ENCODE measurements around the gene UBR1. TPM values are rescaled to one million over a fixed set of nuclear protein-coding genes. Genes with fewer than 3 reads are reported as not detected.

UBR1 gene
- total RNA-seq (2014; rRNA removed; shearing (Covaris generic)) (16.2 and 19.6 TPM in 2 replicates), polyA plus RNA-seq (2016; fragmentation: Nextera tagmentation; extraction: Ambion mirVana) (12.4 and 17.2 TPM in 2 replicates)
- long read RNA-seq, partial matches to known transcripts: 3 of 3 reads
- long read RNA-seq, other reads (novel, unspliced or antisense): 0 of 3 reads

GRCh38 chr15:43105778-43106485 is at the start of gene UBR1:
Gene UBR1 (minus strand): TSS chr15:43106038. CDS start chr15:43106022, 16 bp downstream.
- Histone ChIP-seq H3K27me3 (ENCODE audit: insufficient read depth) (no peaks in the 10 kb centered on the region), H3K4me3 (peak within 1 kb of the TSS; percentile 89), H3F3A (replicated peaks; ENCODE audit: low read depth) (no peaks in the 10 kb centered on the region), H3K79me2 (replicated peaks; ENCODE audit: insufficient read depth) (peaks cover 47% of the 10 kb centered on the region), H3K4me2 (peak within 1 kb of the TSS; percentile 90), H3K9me2 (ENCODE audit: insufficient read depth) (no peaks in the 10 kb centered on the region), H2AFZ (peak within 1 kb of the TSS; percentile 84), H4K20me1 (replicated peaks; ENCODE audit: insufficient read depth) (no peaks in the 10 kb centered on the region; the same call in 1 of the 2 replicates), H3K4me1 (ENCODE audit: insufficient read depth) (peaks cover 5% of the 10 kb centered on the region), H3K36me3 (ENCODE audit: insufficient read depth) (no peaks in the 10 kb centered on the region), H3K27ac (ENCODE audit: low read depth) (peak within 1 kb of the TSS; percentile 33; the same call in 1 of the 2 replicates)
- Mint-ChIP-seq H3K4me3 (peak within 1 kb of the TSS; percentile 95), H3K36me3 (ENCODE audit: low read depth) (peaks cover 13% of the 10 kb centered on the region; the same call in 2 of the 3 replicates), H3K27me3 (ENCODE audit: insufficient read depth, low read depth, poor library complexity) (peaks cover 6% of the 10 kb centered on the region), H3K27ac (peak within 1 kb of the TSS; percentile 95), H3K4me1 (peaks cover 4% of the 10 kb centered on the region; the same call in 1 of the 3 replicates), H3K9me3 (no peaks in the 10 kb centered on the region)
- DNase-seq (ENCODE audit: low spot score) (peak; percentile 97), ATAC-seq (peak; percentile 97)
- TF ChIP-seq ZNF331 (CRISPR knock-in tag; IDR thresholded peaks at IDR 0.05; ENCODE audit: low read depth) (no peak), CTCF (conservative IDR thresholded peaks at IDR 0.05; ENCODE audit: low read depth in 2 of 2) (no peak), POLR2AphosphoS5 (IDR thresholded peaks at IDR 0.05; ENCODE audit: low read depth) (peak; percentile 84), EZH2 (IDR thresholded peaks at IDR 0.05; ENCODE audit: low read depth, unreplicated experiment) (no peak), STAT1 (IDR thresholded peaks at IDR 0.05; ENCODE audit: unreplicated experiment) (no peak), CREB1 (CRISPR knock-in tag; IDR thresholded peaks at IDR 0.05; ENCODE audit: low read depth) (peak; percentile 79), EZH2phosphoT487 (IDR thresholded peaks at IDR 0.05; ENCODE audit: unreplicated experiment) (no peak), ZNF114 (CRISPR knock-in tag; IDR thresholded peaks at IDR 0.05) (no peak), JUNB (IDR thresholded peaks at IDR 0.05; ENCODE audit: unreplicated experiment) (peak; percentile 87), NANOG (IDR thresholded peaks at IDR 0.05; ENCODE audit: borderline replicate concordance) (no peak), REST (IDR thresholded peaks at IDR 0.05; ENCODE audit: unreplicated experiment) (no peak)
- TF ChIP-seq, protein P1, sequence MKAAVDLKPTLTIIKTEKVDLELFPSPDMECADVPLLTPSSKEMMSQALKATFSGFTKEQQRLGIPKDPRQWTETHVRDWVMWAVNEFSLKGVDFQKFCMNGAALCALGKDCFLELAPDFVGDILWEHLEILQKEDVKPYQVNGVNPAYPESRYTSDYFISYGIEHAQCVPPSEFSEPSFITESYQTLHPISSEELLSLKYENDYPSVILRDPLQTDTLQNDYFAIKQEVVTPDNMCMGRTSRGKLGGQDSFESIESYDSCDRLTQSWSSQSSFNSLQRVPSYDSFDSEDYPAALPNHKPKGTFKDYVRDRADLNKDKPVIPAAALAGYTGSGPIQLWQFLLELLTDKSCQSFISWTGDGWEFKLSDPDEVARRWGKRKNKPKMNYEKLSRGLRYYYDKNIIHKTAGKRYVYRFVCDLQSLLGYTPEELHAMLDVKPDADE (IDR thresholded peaks at IDR 0.05): peak; percentile 83
- TF ChIP-seq, protein P2, sequence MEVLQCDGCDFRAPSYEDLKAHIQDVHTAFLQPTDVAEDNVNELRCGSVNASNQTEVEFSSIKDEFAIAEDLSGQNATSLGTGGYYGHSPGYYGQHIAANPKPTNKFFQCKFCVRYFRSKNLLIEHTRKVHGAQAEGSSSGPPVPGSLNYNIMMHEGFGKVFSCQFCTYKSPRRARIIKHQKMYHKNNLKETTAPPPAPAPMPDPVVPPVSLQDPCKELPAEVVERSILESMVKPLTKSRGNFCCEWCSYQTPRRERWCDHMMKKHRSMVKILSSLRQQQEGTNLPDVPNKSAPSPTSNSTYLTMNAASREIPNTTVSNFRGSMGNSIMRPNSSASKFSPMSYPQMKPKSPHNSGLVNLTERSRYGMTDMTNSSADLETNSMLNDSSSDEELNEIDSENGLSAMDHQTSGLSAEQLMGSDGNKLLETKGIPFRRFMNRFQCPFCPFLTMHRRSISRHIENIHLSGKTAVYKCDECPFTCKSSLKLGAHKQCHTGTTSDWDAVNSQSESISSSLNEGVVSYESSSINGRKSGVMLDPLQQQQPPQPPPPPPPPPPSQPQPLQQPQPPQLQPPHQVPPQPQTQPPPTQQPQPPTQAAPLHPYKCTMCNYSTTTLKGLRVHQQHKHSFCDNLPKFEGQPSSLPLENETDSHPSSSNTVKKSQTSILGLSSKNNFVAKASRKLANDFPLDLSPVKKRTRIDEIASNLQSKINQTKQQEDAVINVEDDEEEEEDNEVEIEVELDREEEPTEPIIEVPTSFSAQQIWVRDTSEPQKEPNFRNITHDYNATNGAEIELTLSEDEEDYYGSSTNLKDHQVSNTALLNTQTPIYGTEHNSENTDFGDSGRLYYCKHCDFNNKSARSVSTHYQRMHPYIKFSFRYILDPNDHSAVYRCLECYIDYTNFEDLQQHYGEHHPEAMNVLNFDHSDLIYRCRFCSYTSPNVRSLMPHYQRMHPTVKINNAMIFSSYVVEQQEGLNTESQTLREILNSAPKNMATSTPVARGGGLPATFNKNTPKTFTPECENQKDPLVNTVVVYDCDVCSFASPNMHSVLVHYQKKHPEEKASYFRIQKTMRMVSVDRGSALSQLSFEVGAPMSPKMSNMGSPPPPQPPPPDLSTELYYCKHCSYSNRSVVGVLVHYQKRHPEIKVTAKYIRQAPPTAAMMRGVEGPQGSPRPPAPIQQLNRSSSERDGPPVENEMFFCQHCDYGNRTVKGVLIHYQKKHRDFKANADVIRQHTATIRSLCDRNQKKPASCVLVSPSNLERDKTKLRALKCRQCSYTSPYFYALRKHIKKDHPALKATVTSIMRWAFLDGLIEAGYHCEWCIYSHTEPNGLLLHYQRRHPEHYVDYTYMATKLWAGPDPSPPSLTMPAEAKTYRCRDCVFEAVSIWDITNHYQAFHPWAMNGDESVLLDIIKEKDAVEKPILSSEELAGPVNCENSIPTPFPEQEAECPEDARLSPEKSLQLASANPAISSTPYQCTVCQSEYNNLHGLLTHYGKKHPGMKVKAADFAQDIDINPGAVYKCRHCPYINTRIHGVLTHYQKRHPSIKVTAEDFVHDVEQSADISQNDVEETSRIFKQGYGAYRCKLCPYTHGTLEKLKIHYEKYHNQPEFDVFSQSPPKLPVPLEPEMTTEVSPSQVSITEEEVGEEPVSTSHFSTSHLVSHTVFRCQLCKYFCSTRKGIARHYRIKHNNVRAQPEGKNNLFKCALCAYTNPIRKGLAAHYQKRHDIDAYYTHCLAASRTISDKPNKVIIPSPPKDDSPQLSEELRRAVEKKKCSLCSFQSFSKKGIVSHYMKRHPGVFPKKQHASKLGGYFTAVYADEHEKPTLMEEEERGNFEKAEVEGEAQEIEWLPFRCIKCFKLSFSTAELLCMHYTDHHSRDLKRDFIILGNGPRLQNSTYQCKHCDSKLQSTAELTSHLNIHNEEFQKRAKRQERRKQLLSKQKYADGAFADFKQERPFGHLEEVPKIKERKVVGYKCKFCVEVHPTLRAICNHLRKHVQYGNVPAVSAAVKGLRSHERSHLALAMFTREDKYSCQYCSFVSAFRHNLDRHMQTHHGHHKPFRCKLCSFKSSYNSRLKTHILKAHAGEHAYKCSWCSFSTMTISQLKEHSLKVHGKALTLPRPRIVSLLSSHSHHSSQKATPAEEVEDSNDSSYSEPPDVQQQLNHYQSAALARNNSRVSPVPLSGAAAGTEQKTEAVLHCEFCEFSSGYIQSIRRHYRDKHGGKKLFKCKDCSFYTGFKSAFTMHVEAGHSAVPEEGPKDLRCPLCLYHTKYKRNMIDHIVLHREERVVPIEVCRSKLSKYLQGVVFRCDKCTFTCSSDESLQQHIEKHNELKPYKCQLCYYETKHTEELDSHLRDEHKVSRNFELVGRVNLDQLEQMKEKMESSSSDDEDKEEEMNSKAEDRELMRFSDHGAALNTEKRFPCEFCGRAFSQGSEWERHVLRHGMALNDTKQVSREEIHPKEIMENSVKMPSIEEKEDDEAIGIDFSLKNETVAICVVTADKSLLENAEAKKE (CRISPR knock-in tag; IDR thresholded peaks at IDR 0.05): no peak
